HG03280 (cell line): ENCODE data around the gene CMTM4.

ENCODE experiments used
- ATAC-seq: cut with Tn5 transposase; IDR thresholded peaks from one replicate; pipeline ENCODE4 v1.9.1; 2021; ENCODE audit warnings: mild to moderate bottlenecking, moderate library complexity; ENCODE audit not compliant: unreplicated experiment

CMTM4 gene

DNA sequence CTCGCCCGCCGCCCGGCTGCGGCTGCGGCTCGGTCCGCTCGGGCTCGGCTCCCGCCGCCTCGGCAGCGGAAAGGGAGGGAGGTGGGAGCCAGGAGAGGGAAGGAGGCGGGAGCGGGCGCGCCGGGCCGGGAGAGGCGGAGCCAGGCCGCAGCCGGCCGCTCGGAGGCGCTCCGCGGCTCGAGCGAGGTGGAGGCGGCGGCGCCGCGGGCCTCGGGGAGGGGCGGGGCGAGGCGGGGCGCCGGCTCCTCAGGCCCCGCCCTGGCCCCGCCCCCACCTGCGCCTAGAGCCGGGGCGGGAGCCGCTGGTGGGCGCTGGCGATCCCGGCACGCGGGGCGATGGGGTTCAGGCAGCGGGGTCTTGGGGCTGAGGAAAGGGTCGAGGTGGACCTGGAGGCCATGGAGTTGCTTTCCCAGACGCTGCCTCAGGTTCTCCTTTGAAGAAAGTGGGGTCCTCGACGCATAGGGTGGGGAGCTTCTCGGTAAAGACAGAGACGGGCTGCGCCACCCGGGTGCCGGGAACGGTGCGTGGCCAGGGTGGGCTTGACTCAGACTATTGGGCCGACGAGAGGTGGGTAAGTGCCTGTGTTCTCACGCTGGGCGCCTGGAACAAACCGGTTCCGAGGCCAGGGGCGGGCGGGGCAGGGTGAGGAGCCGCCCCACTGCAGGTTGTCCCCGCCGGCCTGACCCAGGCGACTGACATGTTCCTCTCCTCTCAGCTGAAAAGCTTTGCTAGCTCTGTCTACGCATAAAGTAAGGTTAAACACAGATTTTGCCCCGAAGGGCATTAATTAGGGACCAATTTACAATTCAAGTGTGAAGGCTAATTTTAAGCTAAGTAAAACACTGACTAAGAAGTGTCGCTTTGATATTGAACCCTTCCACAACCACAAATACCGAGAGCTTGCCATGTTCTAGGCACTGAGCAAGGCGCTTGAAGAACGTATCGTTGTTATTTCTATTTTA is at the start of gene CMTM4:
Gene CMTM4, minus strand, starts transcription at position 75 of the 962 bp plus-strand sequence. CDS start 218 bp downstream, outside the sequence.
- ATAC-seq: peak; percentile 96

DNA sequence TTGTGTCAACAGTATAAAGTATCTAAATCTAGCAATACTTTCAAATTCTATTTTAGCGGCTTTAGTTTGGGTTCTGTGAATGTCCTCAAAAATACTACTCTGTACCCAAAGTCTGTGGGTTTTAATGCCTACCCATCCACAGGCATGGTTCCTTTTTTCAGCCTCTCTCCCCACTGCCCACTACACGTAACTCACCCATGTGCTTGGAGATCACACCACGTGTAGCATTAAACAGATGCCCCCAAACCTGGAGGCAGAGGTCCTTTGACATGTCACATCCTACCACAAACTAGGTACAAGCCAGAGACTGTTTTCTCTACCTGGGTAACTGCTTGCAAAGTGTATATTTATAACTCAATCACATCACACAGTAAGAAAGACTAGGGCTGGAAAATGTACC is 49.5 kb upstream of the CMTM4 start:
- ATAC-seq: no peak

DNA sequence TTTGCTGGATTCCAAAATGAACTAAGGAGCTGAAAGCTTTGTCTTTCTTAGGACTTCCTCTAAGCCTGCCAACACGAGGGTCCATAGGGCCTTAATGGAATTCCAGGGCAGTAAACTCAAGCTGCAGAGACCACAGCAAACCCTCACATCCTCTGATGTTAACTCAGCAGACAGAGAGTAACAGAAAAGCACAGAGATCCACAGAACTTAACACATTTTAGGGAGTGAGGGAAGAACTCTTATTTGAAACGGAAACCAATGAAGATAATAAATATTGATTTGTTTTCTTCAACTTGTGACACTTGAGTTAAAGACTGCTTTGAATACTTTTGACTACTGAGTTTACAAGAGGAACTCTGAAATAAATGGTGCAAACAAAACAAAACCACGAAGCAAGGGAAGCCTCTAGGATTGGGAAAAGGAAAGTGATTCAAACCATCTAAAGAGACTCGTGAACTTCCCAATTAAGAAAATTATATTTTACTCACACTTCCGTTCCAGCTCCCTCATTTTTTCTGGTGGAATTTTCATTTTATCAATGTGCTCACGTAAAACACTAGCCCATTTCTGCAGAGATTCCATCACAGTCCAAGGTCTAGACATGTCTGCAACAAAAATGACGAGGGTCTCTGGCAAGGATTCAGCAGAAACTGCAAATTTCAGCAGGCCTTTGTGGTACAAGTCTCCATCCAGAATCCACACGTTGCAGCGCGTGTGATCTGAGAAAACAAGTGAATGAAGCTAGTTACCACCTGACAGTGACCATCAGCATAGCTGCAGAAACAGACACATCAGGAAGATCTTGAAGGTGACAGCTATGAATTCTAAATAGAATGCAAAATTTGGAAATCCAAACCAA is 45.6 kb upstream of the CMTM4 start:
- no peak for ATAC-seq

DNA sequence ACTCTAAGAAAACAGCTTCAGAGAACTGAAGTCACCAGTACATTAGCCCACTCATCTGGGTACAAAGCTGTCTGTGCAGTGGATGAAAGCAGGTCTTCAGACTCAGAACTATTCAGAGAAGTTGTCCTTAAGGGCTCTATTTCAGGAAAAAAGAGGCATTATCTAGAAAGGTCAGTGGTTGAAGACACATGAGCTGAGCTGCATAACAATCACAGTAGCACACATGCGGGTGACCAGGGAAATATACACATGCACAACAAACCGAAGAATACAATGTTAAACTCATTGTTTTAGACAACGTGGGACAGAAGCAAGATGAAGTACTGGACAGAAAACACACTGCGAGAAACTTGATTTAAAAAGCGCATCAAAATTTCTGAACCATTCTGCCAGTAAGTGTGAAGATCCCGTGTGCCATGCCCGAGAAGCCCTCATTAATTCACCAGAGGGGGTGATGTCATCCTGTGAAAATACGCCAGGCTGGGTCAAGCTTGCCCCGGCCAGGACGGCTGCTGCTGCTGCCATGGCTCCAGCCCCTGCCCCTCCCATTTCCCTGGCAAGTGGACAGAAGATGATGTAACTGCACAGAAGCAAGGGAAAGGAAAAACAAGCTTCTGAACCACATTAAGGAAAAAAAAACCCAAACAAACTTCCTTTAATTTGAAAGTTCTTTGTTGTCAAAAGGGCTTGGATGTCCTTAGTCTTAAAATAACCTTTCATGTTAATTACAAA is 44.8 kb upstream of the CMTM4 start:
- no peak for ATAC-seq

DNA sequence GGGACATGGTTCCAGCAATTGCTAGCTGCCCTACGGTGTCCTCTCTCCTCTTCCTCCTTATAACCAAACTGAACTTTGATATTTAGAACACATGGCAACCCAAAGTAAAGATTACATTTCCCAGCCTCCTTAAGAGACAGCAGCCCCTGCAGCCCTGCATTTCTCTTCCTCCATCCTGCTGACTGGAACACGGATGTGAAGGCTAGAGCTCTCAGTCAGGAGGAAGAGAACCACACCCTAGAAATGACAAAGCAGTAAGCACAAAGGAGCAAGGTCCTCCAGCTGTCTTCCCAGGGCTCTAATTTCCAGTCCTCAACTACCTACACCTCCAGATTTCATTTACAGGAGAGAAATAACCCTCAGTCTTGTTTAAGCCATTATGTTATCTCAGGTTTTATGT is 44.0 kb upstream of the CMTM4 start:
- ATAC-seq: no peak

DNA sequence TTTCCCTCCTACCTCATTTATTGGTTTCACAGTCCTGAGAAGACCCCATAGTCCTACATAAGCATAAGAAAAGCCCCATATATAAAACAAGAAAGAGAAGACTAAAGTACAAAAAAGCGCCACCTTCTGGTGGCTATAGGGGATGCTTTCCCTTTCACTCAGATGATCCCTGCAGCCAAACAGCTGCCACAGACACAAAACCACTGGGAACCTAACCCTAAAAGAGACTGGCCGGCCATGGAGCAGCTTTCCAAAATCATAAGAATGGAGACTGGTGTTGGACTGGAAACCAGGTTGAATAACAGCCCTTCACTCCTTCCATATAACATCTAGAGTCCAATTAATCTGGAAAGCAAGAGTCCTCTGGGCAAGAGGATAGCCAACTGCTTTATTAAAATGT is 43.5 kb upstream of the CMTM4 start:
- no peak for ATAC-seq

DNA sequence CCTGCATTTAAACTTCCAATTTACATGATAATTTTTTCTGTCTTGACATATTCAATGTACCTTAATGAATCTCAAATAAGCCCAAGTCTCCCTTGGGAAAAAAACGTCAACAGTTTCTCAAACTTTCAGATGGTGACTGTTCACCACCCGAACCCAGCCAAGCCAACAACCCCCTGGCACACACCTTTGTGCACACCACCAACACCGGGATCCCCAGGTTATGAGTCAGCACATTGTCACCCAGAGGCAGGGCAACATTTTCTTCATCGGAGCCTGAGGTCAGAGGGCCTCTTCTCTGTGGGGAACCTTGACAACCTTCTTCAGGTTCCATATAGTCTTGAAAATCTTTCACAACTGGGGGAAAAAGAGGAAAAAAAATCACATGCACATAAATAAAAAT is 39.3 kb upstream of the CMTM4 start:
- no peak for ATAC-seq

DNA sequence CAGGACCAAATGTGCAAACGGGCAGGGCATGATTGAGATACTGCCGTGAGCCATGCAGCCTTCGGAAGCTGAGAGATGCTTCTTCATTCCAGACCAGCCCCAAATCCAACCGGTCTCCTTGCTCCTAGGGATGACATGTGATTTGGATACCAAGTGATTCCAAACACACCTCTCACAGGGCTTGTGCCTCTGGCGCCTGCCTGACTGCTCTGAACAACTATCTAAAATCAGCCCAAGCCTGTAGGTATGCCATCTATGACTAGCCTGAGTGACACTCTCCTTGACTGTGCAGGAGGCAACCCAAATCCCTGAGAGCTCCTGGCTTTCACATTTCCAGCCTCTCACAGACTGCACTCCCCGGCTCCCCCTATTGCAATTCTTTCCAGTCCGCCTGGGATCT is 34.6 kb upstream of the CMTM4 start:
- no peak for ATAC-seq

DNA sequence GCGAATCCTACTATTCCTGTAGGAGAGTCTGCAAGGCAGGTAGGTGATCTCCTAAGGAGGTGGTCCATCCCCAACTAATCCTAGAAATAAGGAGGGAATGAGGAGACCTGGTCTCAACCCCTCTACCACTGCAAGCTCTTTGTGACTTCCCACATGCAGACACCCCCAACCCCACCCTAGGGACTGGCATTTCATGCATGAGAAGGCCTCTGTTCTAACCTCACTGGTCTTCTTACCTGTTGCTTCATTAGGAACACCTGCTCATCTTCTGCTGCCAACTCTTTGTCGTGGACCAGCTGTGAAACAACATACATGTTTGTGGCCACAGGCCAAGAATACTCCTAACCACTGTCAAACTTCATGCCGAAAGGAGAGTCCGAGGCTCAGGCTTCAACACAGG is 32.3 kb upstream of the CMTM4 start:
- no peak for ATAC-seq

DNA sequence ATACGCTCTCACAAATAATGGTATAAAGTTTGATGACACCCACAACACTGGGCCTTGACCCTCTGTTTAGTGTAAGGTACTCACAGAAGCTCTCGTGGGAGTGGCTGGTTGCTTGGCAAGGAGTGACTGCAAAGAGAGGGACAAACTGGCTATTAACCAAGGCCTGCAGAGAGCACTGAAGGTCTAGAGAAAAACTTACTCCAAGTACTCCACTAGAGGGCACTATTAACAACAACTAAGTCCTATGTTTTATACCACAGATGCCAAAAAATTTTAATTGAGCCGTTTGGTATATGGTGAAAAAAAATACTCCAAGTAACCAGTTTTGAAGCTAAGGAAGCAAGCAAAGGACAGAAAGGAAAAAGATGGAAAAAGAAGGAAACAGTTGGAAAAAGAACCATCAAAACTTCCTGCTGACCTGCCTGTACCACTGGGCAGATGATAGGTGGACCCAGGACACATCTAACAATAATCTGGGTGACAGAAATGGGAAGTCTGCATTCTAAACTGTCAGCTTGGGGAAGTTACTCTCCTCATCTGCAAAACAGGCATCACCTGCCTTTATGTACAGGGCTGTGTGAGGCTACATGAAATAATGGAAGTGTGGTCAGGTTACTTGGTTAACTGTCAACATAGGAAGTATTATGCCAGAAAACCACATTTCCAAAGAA is 31.7 kb upstream of the CMTM4 start:
- no peak for ATAC-seq

DNA sequence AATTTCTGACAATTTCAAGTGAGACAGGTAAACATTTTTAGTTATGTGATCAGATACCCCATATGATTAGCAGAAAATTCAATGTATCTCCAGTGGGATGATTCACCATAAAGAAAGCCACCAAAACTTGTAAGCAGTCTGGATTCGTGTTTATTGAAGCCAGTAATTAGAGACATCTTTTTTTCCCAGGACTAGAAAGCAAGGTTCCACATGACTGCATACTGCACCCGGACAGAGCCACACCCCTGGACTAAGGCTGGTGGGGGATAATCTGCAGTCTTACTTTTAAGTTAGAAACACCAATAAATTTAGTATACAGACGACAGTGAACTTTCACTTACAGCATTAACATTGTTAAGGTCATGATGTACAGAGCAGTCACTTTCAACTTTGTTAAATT is 24.2 kb upstream of the CMTM4 start:
- no peak for ATAC-seq

DNA sequence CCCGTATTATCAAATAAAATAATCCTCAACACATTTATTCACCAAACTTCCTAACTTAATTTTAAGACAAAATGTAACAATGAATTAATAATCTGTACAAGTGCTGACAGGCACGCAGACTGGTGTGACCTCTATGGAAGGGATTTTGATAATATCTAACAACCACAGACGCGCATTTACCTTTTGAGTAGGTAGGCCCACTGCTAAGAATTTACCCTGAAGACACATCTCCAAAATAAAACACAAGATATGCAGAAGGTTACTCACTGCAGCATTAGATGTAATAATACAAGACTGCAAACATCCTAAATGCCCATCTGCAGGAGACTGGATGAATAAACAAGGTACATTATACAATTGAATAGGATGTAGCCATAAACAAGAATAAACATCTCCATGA is 22.7 kb upstream of the CMTM4 start:
- ATAC-seq: no peak

DNA sequence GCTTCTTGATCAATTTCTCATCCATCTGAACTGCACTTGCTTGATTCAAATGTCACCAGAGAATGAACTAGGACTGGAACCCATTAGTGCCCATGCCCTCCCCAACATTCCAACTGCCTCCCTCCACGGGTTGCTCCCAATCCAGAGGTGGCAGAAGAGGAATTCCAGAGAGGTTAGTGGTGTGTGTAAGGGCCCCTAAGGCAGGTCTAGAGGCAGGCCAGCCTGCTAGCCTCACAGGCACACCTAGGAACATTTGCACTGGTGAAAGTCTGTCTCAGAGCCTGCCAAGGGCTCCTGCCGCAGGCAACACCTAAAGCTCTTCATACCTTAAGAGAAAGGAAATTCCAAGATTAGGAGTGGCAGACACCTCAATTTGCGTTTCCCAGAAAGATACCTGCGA is 21.2 kb upstream of the CMTM4 start:
- no peak for ATAC-seq

DNA sequence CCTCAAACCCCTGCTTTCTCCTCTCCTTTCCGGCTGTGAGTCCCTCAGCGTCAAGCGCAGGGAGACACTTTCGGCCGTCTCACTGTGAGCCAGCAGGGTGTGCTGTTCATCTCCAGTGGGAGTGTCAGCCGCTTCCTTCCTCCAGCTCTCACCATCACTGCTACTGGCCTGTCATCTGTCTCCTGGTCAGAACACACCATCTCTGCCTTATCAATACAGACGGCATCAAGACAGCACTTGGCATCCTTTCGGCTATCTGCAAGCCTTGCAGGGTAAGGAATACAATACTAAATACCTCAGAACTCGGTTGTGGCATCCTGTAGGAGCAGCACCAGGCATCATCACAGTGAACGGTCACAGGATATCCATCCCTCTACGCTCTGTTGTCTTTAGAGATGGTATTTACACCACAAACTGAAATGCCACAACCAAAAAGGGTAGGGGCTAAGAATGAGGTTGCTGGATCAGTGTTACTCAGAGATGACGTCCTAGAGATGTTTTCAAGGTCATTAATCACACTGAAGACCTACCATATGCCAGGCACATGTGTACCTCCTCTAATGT is 20.7 kb upstream of the CMTM4 start:
- ATAC-seq: no peak

DNA sequence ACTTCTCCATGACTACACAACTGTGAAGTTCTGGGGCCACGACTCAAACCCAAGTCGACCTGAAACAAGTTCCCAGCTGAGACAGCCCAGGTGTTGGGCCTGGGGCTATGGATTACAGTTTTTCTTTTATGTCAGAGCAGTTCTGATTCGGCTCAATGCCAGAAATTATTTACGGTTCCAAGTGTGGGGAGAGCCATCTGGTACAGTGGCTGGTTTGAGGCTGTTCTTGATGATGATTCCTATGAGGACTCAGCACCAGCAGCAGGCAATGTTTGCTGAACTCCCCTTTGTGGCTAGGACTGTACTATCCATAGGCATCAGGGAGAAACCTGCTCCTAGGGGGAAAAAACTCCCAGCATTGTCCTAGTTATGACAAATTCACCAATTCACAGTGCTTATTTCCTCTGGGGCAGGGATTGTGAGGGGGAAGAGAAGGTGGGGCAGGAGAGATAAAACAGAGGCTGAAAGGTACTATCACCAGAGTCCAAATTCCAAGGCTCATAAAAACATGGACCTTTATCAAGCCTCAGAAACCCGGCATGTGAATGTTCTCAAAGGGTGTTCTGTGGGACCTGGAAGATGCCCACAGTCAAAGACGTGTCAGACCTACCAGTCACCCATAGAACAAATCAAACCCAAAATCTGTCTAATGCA is 18.2 kb upstream of the CMTM4 start:
- no peak for ATAC-seq

DNA sequence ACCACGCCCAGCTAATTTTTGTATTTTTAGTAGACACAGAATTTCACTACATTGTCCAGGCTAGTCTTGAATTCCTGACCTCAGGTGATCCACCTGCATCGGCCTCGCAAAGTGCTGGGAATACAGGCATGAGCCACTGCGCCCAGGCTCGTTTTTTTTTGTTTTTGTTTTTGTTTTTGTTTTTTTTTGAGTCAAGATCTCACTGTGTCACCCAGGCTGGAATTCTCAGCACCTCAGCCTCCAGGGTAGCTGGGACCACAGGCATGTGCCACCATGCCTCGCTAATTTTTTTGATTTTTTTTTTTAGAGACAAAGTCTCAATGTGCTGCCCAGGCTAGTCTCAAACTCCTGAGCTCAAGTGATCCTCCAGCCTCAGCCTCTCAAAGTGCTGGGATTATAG is 17.5 kb upstream of the CMTM4 start:
- no peak for ATAC-seq

DNA sequence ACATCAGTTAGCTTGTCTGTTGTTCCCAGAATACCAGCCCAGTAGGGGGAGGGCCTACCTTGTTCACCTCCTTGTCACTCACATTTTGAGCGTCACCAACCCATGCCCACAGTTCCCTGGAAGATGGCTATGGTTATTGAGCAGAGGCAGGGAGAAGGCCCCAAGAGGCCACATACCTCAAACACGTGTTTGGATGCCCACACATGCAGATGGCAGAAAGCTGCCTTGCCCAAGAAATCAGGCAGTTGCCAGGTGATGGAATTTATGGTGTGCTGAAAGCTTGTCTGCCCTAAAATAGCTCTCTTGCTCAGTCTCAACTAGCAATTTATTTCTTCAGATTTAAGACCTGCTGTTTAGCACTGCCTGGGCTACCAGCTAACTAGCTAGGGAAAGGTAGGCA is 16.5 kb upstream of the CMTM4 start:
- no peak for ATAC-seq

DNA sequence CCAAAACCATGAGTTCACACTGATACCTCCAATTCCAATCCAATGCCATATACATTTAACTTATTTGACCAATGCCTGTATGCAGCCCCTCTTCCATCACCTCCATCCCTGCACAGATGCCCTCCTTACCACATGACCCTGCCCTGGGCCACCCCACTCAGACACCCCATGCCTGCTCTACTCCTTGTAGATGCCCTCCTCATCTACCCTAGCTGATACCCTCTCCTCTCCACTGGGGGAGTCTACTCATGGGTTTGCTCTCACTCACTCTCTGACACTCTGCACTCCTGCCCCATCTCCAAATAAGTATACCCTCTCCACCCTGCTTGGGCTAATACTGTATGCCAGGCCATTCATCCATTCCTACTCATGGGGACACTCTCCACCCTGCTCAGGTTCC is 16.0 kb upstream of the CMTM4 start:
- no peak for ATAC-seq

DNA sequence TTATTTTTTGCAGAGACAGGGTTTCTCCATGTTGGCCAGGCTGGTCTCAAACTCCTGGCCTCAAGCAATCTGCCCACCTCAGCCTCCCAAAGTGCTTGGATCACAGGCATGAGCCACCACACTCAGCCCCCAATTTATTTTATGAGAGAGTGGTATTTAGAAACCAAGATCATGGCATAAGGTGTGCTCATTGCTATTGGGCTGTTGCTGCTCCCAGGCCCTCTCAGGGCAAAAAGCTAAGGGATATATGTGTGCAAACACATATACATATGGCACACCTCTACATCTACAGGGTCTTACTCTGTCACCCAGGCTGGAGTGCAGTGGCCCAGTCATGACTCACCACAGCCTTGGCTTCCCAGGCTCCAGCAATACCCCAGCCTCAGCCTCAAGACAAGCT is 15.0 kb upstream of the CMTM4 start:
- ATAC-seq: no peak

DNA sequence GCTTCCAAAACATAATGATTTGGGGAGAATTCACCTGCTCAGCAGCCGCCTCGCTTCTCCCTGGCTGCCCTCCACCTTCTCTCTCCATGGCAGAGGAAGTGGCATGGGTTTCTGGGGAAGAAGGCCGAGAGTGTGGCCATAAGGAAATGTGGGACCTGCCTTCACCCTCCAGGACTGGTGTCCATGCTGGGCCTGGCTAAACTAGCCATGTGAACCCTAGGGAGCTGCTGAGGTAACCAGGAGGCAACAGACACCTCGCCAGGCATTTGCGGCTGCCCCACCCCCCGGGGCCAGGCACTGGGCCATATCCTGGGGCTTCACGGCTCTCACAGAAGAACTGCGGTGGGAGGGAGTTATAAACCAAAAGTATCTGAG is 9.9 kb upstream of the CMTM4 start:
- ATAC-seq: no peak
